Suppressor macrophage treated with lipopolysaccharide for 4 hours (primary cell): ENCODE data around the gene UBAC2.
A peak's percentile ranks its signal among the peaks of the same experiment; 100 is the strongest.
"Not testable (repeated sequence)": the region's sequence is repeated elsewhere in the genome, so short reads cannot be mapped to it uniquely, and the experiment has no call there.

Source experiments
- DNase-seq: peaks from one replicate; pipeline ENCODE4 v3.0.0-alpha.2; 2020

Gene UBAC2

GRCh38 chr13:99403458-99403971 lies 202.9 kb downstream of the UBAC2 start:
- DNase-seq = peak; percentile 25

- no peak for DNase-seq
Observed at GRCh38 chr13:99404005-99404755, 203.5 kb downstream of the UBAC2 start.

- DNase-seq = no peak
Observed at GRCh38 chr13:99405966-99406365, 205.3 kb downstream of the UBAC2 start.

DNA sequence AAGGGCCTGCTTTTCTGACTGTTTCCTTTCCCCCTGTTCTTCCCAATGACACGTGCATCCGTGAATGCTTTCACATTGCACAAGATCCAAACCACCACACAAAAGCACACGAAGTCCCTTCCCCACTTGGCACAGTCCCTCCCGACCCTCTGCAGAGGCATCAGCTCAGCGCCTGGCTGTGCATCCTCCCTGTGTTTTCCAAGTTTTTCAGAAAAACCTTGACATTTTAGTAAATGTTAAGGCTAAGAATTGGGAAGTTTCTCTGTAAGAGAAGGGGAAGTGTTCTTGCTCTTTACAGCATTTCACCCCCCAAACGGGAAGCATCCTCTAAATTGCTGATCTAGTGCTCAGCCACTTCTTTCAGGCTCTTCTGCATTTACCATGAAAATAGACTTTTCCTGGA lies 206.1 kb downstream of the UBAC2 start:
- DNase-seq = peak; percentile 83

DNA sequence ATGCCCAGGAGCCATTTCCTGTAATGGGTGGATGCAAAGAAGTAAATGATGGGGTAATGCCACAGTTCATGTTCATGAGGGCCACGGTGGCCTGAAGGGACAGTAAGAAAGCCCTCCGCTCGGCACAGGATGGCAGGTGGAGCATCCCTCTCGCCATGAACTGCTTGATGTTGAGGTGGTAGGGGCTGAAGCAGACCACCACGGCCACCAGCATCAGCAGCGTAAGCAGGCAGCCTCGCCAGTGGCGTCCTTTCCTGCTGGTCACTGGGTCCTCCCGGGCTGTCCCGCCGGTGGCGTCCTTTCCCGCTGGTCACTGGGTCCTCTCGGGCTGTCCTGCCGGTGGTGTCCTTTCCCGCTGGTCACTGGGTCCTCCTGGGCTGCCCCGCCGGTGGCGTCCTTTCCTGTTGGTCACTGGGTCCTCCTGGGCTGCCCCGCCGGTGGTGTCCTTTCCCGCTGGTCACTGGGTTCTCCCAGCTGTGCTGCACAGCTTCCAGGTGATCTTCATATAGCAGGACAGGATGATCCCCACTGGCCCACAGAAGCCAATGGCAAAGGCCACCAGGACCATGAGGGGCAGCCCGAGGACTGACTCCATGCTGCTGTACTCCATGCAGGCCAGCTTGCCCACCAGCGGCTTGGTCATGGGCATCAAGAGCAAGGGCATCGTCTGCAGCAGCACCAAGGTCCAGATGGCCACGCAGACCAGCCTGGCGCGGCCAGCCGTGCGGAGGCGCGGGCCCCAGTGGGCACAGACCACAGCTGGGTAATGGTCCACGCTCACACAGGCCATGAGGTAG lies 207.4 kb downstream of the UBAC2 start:
- DNase-seq = no peak

DNA sequence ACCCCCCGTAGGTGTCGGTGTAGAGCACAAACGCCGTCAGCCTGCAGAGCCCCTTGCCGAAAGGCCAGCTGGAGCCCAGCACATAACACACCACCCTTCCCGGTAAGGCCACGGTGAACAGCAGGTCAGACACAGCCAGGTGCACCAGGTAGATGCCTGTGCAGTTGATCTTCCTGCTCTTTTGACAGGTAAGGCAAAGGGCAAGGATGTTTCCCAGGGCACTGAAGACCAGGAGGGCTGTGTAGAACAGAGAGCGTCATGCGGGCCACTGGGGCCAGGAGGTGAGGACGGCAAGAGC lies 208.0 kb downstream of the UBAC2 start:
- DNase-seq = no peak

DNA sequence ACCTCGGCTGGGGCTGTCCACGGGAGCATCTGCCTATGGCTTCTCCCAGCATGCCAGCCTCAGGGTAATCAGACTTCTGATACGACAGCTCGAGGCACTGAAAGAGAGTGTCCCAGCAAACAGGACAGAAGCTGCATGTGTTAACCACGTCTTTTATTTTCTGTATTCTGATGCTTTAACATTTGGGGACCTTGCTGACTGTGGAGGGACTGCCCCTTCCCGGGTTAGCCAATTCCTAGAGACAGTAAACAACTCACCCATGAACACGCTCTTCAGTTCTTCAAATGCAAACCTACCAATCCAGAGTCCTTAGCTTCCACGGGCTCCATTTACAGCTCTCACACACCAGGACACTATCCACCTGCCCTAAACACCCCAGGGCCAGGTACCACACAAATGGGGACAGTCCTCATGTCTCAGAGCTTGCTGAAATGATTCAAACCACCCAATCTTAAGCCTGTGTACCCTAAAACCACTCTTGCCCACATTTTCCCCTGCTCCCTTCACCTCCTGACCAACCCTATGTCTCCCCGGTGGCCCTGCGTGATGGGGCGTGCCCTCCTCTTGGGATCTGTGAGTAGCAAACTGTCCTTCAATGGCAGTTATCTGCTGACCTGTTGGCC lies 208.9 kb downstream of the UBAC2 start:
- DNase-seq = not testable (repeated sequence)

- not testable (repeated sequence) for DNase-seq
Observed at GRCh38 chr13:99410646-99411475, 210.2 kb downstream of the UBAC2 start.

- no peak for DNase-seq
Observed at GRCh38 chr13:99412856-99413255, 212.2 kb downstream of the UBAC2 start.

DNA sequence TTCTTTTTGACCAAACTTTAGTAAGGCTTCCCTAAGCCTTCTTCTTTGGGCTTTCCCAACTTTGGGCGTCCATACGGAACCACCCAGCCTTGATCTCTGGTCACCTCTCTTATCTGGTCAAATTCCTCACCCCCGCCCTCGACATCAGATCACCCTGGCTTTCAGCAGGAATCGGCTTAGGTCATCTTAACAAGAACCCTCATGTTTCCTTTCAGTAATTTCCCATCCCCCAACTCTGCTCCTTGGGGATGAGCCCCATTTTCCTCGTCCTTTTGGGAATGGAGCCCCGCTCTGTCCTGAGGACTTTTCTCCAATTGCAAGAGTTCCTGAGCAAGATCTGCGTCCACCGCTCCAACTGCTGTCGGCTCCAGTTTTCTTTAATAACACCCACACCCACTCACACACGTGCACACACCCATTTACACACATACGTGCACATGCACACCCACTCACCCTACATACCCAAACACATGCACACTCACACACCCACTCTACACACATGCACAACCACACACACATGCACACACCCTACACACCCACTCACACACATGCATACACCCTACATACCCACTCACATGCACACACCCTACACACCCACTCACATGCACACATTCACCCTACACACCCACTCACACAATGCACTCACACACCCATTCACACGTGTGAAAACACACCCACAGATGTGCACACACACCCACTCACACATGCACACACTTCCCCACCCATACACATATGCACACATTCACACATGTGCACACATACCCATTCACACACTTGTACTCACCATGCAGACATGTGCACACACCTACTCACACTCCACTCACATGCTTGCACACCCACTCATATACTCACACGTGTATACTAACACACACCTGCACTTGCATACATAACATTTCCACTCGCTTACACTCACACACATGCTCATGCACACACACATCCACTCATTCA lies 213.7 kb downstream of the UBAC2 start:
- no peak for DNase-seq

GRCh38 chr13:99415014-99415650 lies 214.5 kb downstream of the UBAC2 start:
- peak; percentile 49 for DNase-seq

DNA sequence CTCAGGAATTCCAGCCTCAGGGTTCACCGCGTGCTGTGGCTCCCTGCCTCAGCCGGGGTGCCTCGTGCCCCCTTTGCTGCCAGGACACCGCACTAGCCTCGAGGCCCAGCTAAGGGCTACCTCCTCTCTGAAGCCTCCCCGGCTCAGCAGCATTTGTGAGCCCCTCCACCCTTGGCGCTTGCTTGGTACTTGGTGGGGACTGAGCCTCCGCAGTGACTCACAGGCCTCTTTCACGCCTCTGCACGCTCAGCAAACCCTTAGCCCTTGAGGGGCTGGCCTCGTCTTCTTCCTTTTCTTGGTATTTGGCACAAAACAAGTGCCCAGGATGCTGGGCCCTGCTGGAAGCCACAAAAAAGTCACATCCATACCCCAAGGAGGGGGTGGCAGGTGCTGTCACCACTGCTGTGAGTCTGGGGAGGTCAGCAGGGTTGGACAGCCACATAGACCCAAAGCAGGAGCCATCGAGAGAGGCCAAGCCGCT lies 215.2 kb downstream of the UBAC2 start:
- DNase-seq = peak; percentile 67

DNA sequence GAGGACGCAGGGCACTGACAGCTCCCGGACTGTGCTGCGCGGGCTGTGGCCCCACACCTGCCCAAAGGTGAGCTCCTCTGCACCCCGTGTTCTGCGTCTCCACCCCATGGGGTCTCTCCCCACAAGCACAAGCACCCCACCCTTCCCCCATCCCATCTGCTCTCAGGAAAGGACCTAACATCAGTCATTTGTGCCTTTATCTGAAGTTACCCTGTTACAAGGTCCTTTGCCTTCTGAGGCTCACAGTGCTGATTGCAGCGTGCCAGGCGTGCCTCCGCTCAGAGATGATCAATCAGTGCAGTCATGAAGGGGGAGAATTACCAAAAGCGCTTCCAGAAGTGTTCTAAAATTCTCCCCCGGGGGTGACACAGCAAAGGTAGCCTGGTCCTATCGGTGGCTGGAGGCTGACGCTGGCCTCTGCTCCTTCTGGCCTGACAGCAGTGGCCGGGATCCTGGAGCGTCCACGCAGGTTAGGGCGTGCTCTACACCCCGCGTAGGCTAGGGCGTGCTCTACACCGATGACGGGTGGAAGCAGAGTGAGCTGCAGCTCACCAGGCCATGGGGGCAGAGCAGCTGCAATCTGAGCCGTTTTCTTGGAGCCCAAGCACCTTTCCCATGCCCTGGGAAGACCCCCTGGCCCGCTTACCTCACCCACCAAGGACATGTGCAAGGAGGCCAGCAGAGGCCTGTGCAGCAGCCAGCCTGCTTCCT lies 215.9 kb downstream of the UBAC2 start:
- DNase-seq = no peak

DNA sequence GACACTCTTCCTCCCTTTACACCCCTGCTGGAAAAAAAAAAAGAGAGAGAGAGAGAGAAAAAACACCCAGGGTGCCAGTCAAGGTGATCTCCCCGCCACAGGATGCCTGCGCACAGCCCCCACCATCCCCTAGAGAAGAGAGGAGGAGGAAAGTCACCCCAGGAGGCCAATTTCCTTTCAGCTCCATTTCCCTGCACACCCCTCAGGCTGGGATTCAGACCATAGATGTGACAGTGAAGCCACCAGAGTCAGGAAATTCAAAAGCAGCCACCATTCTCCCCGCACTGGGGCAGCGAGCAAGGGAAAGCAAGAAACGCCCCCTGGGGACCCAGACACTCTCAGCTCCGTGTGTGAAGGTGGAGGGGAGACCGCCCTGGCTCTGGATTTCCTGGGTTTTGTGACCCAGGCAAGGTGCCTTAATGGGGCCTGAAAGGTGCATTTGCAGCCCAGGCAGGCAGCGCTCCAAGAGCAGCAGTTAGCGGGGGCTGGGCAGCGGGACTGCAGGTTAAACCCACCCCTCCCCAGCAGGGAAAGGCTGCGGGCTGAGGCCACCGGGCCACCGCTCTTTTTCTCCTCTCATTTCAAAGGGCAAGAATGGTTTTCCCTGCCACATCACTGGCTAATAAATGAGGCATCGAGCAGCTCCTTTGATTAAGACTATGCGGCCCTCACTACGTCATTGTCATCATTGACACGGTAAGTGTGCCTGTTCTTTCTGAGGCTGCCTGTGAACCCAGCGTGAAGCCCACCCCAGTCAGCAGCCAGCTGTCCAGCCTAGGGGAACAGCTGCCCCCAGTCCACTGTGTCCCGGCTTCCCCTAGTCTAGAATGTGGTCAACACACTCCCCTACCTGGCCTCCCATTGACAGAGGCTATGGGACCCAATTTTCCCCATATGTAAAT lies 216.8 kb downstream of the UBAC2 start:
- no peak for DNase-seq

DNA sequence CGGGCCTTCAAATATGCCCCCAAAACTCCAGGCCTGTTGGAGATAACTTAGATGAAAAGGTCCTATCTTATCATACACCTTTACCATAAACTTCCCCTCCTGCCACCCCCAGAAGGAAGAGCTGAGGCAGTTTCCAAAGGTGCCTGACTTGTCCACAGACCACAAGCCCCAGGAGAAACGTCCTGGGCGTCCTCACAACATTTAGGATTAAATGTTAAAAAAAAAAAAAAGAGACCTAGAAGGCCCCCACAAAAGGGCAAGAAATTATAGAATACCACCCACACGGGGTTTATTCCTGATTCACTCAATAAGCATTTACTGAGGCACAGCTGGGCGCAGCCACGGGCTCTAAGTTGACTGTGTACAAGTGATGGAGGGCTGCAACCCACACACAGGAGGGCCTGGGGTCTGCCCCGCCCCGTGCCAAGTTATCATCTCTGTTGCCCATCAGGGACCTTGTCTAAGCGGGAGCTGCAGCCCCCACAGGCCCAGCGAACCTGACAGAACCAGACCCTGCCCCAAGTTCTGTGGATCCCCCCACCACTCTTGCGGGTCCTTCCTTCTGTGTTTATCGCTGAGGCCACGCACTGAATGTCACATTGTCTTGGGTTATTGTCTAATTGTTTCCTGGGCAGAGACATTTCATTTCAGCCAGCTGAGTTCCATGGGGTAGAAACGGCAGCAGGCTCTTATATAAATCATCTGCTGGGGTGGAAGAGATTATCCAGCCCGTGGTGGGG lies 217.6 kb downstream of the UBAC2 start:
- DNase-seq = no peak

GRCh38 chr13:99418843-99419140 lies 218.1 kb downstream of the UBAC2 start:
- DNase-seq = no peak

DNA sequence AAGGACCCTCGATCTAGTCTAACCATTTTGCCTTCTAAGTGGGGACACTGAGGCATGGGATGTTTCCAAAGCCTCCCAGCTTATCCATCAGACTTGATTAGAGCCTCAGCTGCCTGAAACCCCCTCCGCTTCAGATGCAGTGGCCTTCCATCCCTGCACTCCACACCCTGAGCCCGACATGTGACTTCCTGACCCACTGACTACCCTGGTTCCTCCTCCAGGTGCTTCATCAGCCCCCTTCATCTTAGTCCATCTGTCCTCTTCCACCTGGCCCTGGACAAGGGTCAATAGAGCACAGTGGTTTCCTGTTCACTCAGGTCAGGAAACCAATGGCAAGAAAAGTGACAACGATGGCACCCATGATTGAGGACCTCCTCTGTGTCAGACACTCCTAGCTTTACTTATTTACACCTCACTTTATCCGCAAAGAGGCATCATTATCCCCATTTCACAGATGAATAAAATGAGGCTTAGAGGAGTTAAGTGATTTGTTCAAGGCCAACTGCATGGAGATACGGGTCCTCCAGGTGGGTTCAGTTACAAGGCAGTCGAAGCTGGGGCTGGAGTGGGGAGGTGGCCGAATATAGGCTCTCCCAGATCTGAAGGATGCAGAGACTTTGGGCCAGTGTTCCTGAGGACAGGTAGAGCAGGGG lies 219.1 kb downstream of the UBAC2 start:
- DNase-seq = no peak

GRCh38 chr13:99421271-99421670 lies 220.6 kb downstream of the UBAC2 start:
- no peak for DNase-seq
